Measurements from ENCODE around the gene ZNF83. TPM values are rescaled to one million over a fixed set of nuclear protein-coding genes. Genes with fewer than 3 reads are reported as not detected.

The ZNF83 gene
- polyA plus RNA-seq, 1 of the 3 experiments (the other 2 are of a cell fraction) = 30.1 TPM

GRCh38 chr19:52638601-52639000 lies 446 bp upstream of the ZNF83 start:
- CTCF ChIA-PET = no interaction called here
- WGBS (ENCODE audit: low lambda C conversion rate) = 19% methylated on average over 13 of the region's 14 CpGs
- peaks cover 0 to 4% of the 10 kb centered on the region in 2 experiments for H3K36me3 ChIP-seq (replicated peaks in 1 of 2; ENCODE audit: control insufficient read depth in 1 of 2, insufficient read depth in 2 of 2, low read length in 1 of 2)
- peaks cover 16% of the 10 kb centered on the region for H3F3A ChIP-seq (replicated peaks; ENCODE audit: insufficient read depth)
- H3K4me3 ChIP-seq (ENCODE audit: low read depth in 2 of 2, low read length in 1 of 2) = peak overlapping the region; percentile 67 to 99
- peak; percentile 53 for DNase-seq
- no peaks in the 10 kb centered on the region for H3K9me3 ChIP-seq
- POLR2A ChIA-PET = interaction anchor here (0.6 kb wide), 1 partner anchor 512 kb away, joined by 3 read pairs; no protein-coding TSS in a partner anchor
- H3K9me2 ChIP-seq = no peaks in the 10 kb centered on the region
- H3K4me2 ChIP-seq = peak overlapping the region; percentile 92
- peaks cover 0 to 7% of the 10 kb centered on the region in 2 experiments; a peak in 1 of 4 replicates for H3K4me1 ChIP-seq (ENCODE audit: control insufficient read depth in 1 of 2, insufficient read depth in 2 of 2, low read depth in 1 of 2, low read length in 1 of 2)
- peak overlapping the region; percentile 67 for H2AFZ ChIP-seq (ENCODE audit: low read depth)
- TF ChIP-seq FOSL2 (IDR thresholded peaks at IDR 0.05; ENCODE audit: borderline replicate concordance, low read depth) (no peak), YY1 (IDR thresholded peaks at IDR 0.05; ENCODE audit: low read depth) (no peak), FOXJ3 (CRISPR knock-in tag; IDR thresholded peaks at IDR 0.05) (no peak), EP300 (IDR thresholded peaks at IDR 0.05; ENCODE audit: borderline replicate concordance in 1 of 2, low read depth in 1 of 2, low read length in 1 of 2) (no peak), CHD2 (IDR thresholded peaks at IDR 0.05; ENCODE audit: low read length, partially characterized antibody) (no peak), EZH2phosphoT487 (IDR thresholded peaks at IDR 0.05; ENCODE audit: borderline replicate concordance, low read depth) (no peak), ELF1 (IDR thresholded peaks at IDR 0.05) (no peak), JUND (IDR thresholded peaks at IDR 0.05) (no peak), RAD21 (IDR thresholded peaks at IDR 0.05; ENCODE audit: low read length) (no peak), SMC3 (IDR thresholded peaks at IDR 0.05; ENCODE audit: low read depth, low read length) (no peak), TCF12 (IDR thresholded peaks at IDR 0.05) (no peak), GATA2 (CRISPR knock-in tag; IDR thresholded peaks at IDR 0.05) (no peak)
- TF ChIP-seq, protein P1, sequence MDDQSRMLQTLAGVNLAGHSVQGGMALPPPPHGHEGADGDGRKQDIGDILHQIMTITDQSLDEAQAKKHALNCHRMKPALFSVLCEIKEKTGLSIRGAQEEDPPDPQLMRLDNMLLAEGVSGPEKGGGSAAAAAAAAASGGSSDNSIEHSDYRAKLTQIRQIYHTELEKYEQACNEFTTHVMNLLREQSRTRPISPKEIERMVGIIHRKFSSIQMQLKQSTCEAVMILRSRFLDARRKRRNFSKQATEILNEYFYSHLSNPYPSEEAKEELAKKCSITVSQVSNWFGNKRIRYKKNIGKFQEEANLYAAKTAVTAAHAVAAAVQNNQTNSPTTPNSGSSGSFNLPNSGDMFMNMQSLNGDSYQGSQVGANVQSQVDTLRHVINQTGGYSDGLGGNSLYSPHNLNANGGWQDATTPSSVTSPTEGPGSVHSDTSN (IDR thresholded peaks at IDR 0.05) = no peak
- TF ChIP-seq, protein P2, sequence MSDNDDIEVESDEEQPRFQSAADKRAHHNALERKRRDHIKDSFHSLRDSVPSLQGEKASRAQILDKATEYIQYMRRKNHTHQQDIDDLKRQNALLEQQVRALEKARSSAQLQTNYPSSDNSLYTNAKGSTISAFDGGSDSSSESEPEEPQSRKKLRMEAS (IDR thresholded peaks at IDR 0.05; ENCODE audit: low read depth) = no peak; the same call in 1 of the 2 replicates
- no peaks in the 10 kb centered on the region for H4K20me1 ChIP-seq (ENCODE audit: insufficient read depth)
- no peaks in the 10 kb centered on the region for H3K27me3 ChIP-seq (ENCODE audit: insufficient read depth)
- H3K79me2 ChIP-seq (ENCODE audit: insufficient read depth) = peaks cover 11% of the 10 kb centered on the region; the same call in 1 of the 2 replicates
- peak overlapping the region; percentile 38; the same call in 1 of the 2 replicates for H3K9ac ChIP-seq
- H3K27ac ChIP-seq (ENCODE audit: low read depth in 2 of 2, low read length in 1 of 2) = peak overlapping the region; percentile 64 to 93

DNA sequence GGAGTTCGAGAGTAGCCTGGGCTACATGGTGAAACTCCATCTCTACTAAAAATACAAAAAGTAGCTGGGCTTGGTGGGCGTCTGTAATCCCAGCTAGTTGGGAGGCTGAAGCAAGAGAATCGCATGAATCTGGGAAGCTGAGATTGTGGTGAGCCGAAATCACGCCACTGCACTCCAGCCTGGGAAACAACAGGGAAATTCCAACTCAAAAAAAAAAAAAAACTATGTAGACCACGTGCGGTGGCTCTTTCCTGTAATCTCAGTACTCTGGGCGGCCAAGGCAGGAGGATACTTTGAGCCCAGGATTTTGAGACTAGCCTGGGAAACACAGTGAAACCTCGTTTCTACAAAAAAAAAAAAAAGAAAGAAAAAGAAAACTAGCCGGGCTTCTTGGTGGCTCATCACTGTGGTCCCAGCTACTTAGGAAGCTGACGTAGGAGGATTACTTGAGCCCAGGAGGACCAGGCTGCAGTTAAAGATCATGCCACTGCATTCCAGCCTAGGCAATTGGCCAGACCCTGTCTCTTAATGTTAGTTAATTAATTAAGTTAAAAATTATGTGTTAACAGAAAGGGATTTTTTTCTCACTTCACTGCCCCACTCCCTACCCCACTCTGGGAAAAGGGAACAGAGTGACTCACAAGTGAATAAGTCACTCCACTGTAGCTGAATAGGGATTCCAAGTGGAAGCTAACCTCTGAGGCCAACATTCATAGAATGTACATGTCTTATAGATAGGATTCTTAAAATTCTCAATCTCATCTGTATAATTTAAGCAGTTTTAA lies 2.2 kb downstream of the ZNF83 start:
- ChIA-PET POLR2A (no interaction called here), CTCF (interaction anchor here (1.0 kb wide), 1 partner anchor 358 kb away, joined by 3 read pairs; no protein-coding TSS in a partner anchor)
- H3K79me2 ChIP-seq (ENCODE audit: insufficient read depth) = peaks cover 11% of the 10 kb centered on the region; the same call in 1 of the 2 replicates
- H3K9ac ChIP-seq = no peak overlapping the region
- 0 out of 2 replicates have a peak overlapping the region, but pooled peaks have one; percentile 92 for H3K4me2 ChIP-seq
- H3K4me1 ChIP-seq (ENCODE audit: control insufficient read depth in 1 of 2, insufficient read depth in 2 of 2, low read depth in 1 of 2, low read length in 1 of 2) = peaks cover 0 to 7% of the 10 kb centered on the region in 2 experiments; a peak in 1 of 4 replicates
- no peak overlapping the region for H3K27ac ChIP-seq (ENCODE audit: low read depth in 2 of 2, low read length in 1 of 2)
- no peaks in the 10 kb centered on the region for H3K9me3 ChIP-seq
- H4K20me1 ChIP-seq (ENCODE audit: insufficient read depth) = no peaks in the 10 kb centered on the region
- WGBS (ENCODE audit: low lambda C conversion rate) = 79% methylated on average over 11 of the region's 11 CpGs
- DNase-seq = no peak
- peaks cover 0 to 5% of the 10 kb centered on the region in 2 experiments for H3K36me3 ChIP-seq (replicated peaks in 1 of 2; ENCODE audit: control insufficient read depth in 1 of 2, insufficient read depth in 2 of 2, low read length in 1 of 2)
- H2AFZ ChIP-seq (ENCODE audit: low read depth) = no peak overlapping the region
- no peaks in the 10 kb centered on the region for H3K27me3 ChIP-seq (ENCODE audit: insufficient read depth)
- peaks cover 16% of the 10 kb centered on the region for H3F3A ChIP-seq (replicated peaks; ENCODE audit: insufficient read depth)
- H3K4me3 ChIP-seq (ENCODE audit: low read depth in 2 of 2, low read length in 1 of 2) = no peak overlapping the region
- no peaks in the 10 kb centered on the region for H3K9me2 ChIP-seq
- TF ChIP-seq, protein P1 (IDR thresholded peaks at IDR 0.05) = no peak
- TF ChIP-seq JUND (IDR thresholded peaks at IDR 0.05) = no peak
- TF ChIP-seq TAF1 (IDR thresholded peaks at IDR 0.05; ENCODE audit: borderline replicate concordance, low read depth, low read length) = no peak
- TF ChIP-seq RFX5 (IDR thresholded peaks at IDR 0.05; ENCODE audit: low read length) = no peak
- TF ChIP-seq YY1 (IDR thresholded peaks at IDR 0.05; ENCODE audit: low read depth) = no peak
- TF ChIP-seq, protein P2 (IDR thresholded peaks at IDR 0.05; ENCODE audit: low read depth) = no peak
- no peak for TF ChIP-seq ELF1 (IDR thresholded peaks at IDR 0.05)
- TF ChIP-seq GABPA (IDR thresholded peaks at IDR 0.05; ENCODE audit: low read depth) = no peak
- TF ChIP-seq, protein P3, sequence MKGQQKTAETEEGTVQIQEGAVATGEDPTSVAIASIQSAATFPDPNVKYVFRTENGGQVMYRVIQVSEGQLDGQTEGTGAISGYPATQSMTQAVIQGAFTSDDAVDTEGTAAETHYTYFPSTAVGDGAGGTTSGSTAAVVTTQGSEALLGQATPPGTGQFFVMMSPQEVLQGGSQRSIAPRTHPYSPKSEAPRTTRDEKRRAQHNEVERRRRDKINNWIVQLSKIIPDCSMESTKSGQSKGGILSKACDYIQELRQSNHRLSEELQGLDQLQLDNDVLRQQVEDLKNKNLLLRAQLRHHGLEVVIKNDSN (IDR thresholded peaks at IDR 0.05; ENCODE audit: borderline replicate concordance, low read depth) = no peak
- TF ChIP-seq ZBTB33 (IDR thresholded peaks at IDR 0.05; ENCODE audit: borderline replicate concordance, low read depth) = no peak
- TF ChIP-seq MXI1 (IDR thresholded peaks at IDR 0.05; ENCODE audit: low read depth, low read length) = no peak

All from SK-N-SH (cell line).